Lung (tissue), 12 donors: ENCODE measurements around the gene ABHD4. TPM values are rescaled to one million over a fixed set of nuclear protein-coding genes. Genes with fewer than 3 reads are reported as not detected.
A peak's percentile ranks its signal among the peaks of the same experiment; 100 is the strongest.
"Not testable (repeated sequence)": the region's sequence is repeated elsewhere in the genome, so short reads cannot be mapped to it uniquely, and the experiment has no call there.

ENCODE experiments used
- ATAC-seq: fragments of 200-7000 bp; cut with Tn5 transposase; one replicate; pipeline ENCODE4 v1.9.1; 2020; ENCODE audit warnings: moderate number of reproducible peaks; ENCODE audit not compliant: insufficient read depth, low FRiP score
- DNase-seq, 3 donors: peaks; one replicate each; pipeline ENCODE4 v3.0.0-alpha.2; 2013 to 2017
- H3K27ac ChIP-seq, 2 donors: one replicate each; pipeline ENCODE4 v1.5.1; 2013; ENCODE audit warnings: mild to moderate bottlenecking in 2 of 2, moderate library complexity in 2 of 2, control low read depth in 1 of 2, inconsistent platforms in 1 of 2, low read depth in 1 of 2, low read length in 1 of 2
- H3K27me3 ChIP-seq, 3 donors: one replicate each; pipeline ENCODE4 v1.5.1; 2013; ENCODE audit warnings: low read length in 2 of 3; ENCODE audit not compliant: control insufficient read depth in 3 of 3, insufficient read depth in 3 of 3
- H3K36me3 ChIP-seq, 4 donors: one replicate each; pipeline ENCODE4 v1.5.1; 2013; ENCODE audit warnings: low read length in 4 of 4, mild to moderate bottlenecking in 1 of 4, moderate library complexity in 1 of 4; ENCODE audit not compliant: control insufficient read depth in 4 of 4, insufficient read depth in 4 of 4
- H3K4me1 ChIP-seq, 5 donors: one replicate each; pipeline ENCODE4 v1.5.1; 2013; ENCODE audit warnings: low read length in 5 of 5, mild to moderate bottlenecking in 2 of 5, moderate library complexity in 1 of 5; ENCODE audit not compliant: control insufficient read depth in 5 of 5, insufficient read depth in 5 of 5
- H3K4me3 ChIP-seq: one replicate; pipeline ENCODE4 v1.5.1; 2013; ENCODE audit warnings: mild to moderate bottlenecking, control low read depth, moderate library complexity
- H3K9ac ChIP-seq, 2 donors: one replicate each; pipeline ENCODE4 v1.5.1; 2013; ENCODE audit warnings: low read length in 2 of 2, control low read depth in 1 of 2; ENCODE audit not compliant: insufficient read depth in 1 of 2
- H3K9me3 ChIP-seq, 4 donors: one replicate each; pipeline ENCODE4 v1.5.1; 2013; ENCODE audit warnings: low read length in 3 of 4, mild to moderate bottlenecking in 1 of 4, moderate library complexity in 1 of 4; ENCODE audit not compliant: control insufficient read depth in 4 of 4, insufficient read depth in 3 of 4
- WGBS, 2 donors: extraction: QIAGEN DNeasy Blood & Tissue Kit; methylation state at CpG; one replicate each; pipeline ENCODE4 v1.1.7; 2013; 5-methylcytosine and 5-hydroxymethylcytosine counted together
- polyA plus RNA-seq, 2 donors: library from polyadenylated mRNA; stranded (reverse); fragments of 200-250 nt; gene quantifications; one replicate each; pipeline ENCODE4 v1.2.1, GENCODE V29; 2013
- total RNA-seq, 2 donors: library from RNA; depleted of rRNA in 1 of 2; stranded (reverse); fragments of >200 nt in 1 of 2; gene quantifications; one replicate each; pipeline ENCODE4 v1.2.1, GENCODE V29; 2014 to 2021
- TF ChIP-seq, protein P1 (sequence below): IDR thresholded peaks from 2 replicates; pipeline ENCODE4 v1.5.1; 2012; ENCODE audit warnings: mild to moderate bottlenecking; ENCODE audit errors: control extremely low read depth, extremely low read depth
- donor health status: control.
- donor health status: control.
- donor health status: Bipolar disorder and iron deficiency.
- donor health status: healthy.
- donor health status: DM: yes; HTN: yes; CAD: no.

The ABHD4 gene
- total and polyA plus RNA-seq, 4 donors, result 14.9 to 34.0 (median 23.9) TPM

GRCh38 chr14:22565391-22565945 lies 32.6 kb upstream of the ABHD4 start:
- no peak overlapping the region for H3K9ac ChIP-seq
- no peak overlapping the region for H3K27ac ChIP-seq
- WGBS, 2 donors, result 83 to 93% methylated on average over 3 of the region's 3 CpGs
- H3K4me3 ChIP-seq, result no peak overlapping the region
- ATAC-seq (no peak), DNase-seq (peak in 1 of 3 donors; percentile 14)
- H3K36me3 ChIP-seq, result peaks cover 8 to 36% (median 17%) of the 10 kb centered on the region in 4 donors
- H3K27me3 ChIP-seq, result no peaks in the 10 kb centered on the region
- peaks cover 5 to 16% (median 15%) of the 10 kb centered on the region in 5 donors for H3K4me1 ChIP-seq
- TF ChIP-seq, protein P1, sequence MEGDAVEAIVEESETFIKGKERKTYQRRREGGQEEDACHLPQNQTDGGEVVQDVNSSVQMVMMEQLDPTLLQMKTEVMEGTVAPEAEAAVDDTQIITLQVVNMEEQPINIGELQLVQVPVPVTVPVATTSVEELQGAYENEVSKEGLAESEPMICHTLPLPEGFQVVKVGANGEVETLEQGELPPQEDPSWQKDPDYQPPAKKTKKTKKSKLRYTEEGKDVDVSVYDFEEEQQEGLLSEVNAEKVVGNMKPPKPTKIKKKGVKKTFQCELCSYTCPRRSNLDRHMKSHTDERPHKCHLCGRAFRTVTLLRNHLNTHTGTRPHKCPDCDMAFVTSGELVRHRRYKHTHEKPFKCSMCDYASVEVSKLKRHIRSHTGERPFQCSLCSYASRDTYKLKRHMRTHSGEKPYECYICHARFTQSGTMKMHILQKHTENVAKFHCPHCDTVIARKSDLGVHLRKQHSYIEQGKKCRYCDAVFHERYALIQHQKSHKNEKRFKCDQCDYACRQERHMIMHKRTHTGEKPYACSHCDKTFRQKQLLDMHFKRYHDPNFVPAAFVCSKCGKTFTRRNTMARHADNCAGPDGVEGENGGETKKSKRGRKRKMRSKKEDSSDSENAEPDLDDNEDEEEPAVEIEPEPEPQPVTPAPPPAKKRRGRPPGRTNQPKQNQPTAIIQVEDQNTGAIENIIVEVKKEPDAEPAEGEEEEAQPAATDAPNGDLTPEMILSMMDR, result no peak
- no peaks in the 10 kb centered on the region for H3K9me3 ChIP-seq

DNA sequence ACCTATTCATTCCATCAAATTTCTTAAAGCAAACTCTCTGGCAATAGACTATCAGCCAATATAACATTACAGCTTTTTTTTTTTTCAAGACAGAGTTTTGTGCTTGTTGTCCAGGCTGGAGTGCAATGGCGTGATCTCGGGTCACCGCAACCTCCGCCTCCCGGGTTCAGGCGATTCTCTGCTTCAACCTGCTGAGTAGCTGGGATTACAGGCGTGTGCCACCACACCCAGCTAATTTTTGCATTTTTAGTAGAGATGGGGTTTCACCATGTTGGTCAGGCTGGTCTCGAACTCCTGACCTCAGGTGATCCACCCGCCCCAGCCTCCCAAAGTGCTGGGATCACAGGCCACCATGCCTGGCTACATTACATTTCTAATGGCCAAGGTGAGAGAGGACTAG lies 31.8 kb upstream of the ABHD4 start:
- not testable (repeated sequence) for H3K4me3 ChIP-seq, H3K9me3 ChIP-seq, H3K9ac ChIP-seq, DNase-seq, H3K27me3 ChIP-seq, H3K27ac ChIP-seq, ATAC-seq
- 93 to 96% methylated on average over 9 of the region's 9 CpGs for WGBS, 2 donors
- Histone ChIP-seq H3K4me1 (peaks cover 5 to 13% (median 9%) of the 10 kb centered on the region in 5 donors), H3K36me3 (peaks cover 8 to 38% (median 17%) of the 10 kb centered on the region in 4 donors)

- Histone ChIP-seq H3K4me3 (no peak overlapping the region), H3K27me3 (no peaks in the 10 kb centered on the region), H3K9ac (no peak overlapping the region), H3K27ac (no peak overlapping the region), H3K4me1 (peaks cover 3 to 10% (median 5%) of the 10 kb centered on the region in 5 donors), H3K9me3 (no peaks in the 10 kb centered on the region), H3K36me3 (peaks cover 8 to 39% (median 17%) of the 10 kb centered on the region in 4 donors)
- TF ChIP-seq, protein P1, result no peak
- no peak for DNase-seq
- 86 to 91% methylated on average over 2 of the region's 2 CpGs for WGBS, 2 donors
- no peak for ATAC-seq
Observed at GRCh38 chr14:22566845-22567244, 31.3 kb upstream of the ABHD4 start.

- Histone ChIP-seq H3K4me3 (no peak overlapping the region), H3K9me3 (no peaks in the 10 kb centered on the region), H3K36me3 (peaks cover 9 to 41% (median 17%) of the 10 kb centered on the region in 4 donors), H3K27me3 (no peaks in the 10 kb centered on the region), H3K27ac (no peak overlapping the region), H3K9ac (no peak overlapping the region), H3K4me1 (peaks cover 0 to 9% (median 4%) of the 10 kb centered on the region in 5 donors)
- 79 to 88% methylated on average over 1 of the region's 1 CpG for WGBS, 2 donors
- TF ChIP-seq, protein P1, result no peak
- DNase-seq, result no peak
- no peak for ATAC-seq
Observed at GRCh38 chr14:22567437-22567836, 30.7 kb upstream of the ABHD4 start.
